SHP77 (cell line): Measurements from ENCODE around the gene BCR.
"Not testable (repeated sequence)": the region's sequence is repeated elsewhere in the genome, so short reads cannot be mapped to it uniquely, and the experiment has no call there.

Source experiments
- DNase-seq, 2 experiments: peaks; one replicate each; lab custom pipeline; 2025; lab: John Stamatoyannopoulos, UW

Gene BCR

GRCh38 chr22:23289851-23290724, 109.8 kb downstream of the BCR start:
- DNase-seq: no peak

- DNase-seq: no peak
These were observed 111.6 kb downstream of the BCR start for GRCh38 chr22:23291806-23292452.

GRCh38 chr22:23292453-23293350, 112.4 kb downstream of the BCR start:
- DNase-seq: no peak

- DNase-seq: no peak
These were observed 113.4 kb downstream of the BCR start for GRCh38 chr22:23293720-23294119.

GRCh38 chr22:23294221-23294620, 113.9 kb downstream of the BCR start:
- DNase-seq: no peak

GRCh38 chr22:23300476-23300875, 120.2 kb downstream of the BCR start:
- DNase-seq: no peak

GRCh38 chr22:23301591-23301990, 121.3 kb downstream of the BCR start:
- DNase-seq: no peak

GRCh38 chr22:23302171-23303002, 122.1 kb downstream of the BCR start:
- no peak for DNase-seq

GRCh38 chr22:23305321-23305910, 125.1 kb downstream of the BCR start:
- no peak for DNase-seq

- DNase-seq: no peak
These were observed 125.6 kb downstream of the BCR start for GRCh38 chr22:23305922-23306374.

GRCh38 chr22:23306438-23306921, 126.2 kb downstream of the BCR start:
- no peak for DNase-seq

GRCh38 chr22:23306926-23307325, 126.6 kb downstream of the BCR start:
- DNase-seq: no peak

- not testable (repeated sequence) for DNase-seq
These were observed 127.2 kb downstream of the BCR start for GRCh38 chr22:23307511-23307910.

- DNase-seq: not testable (repeated sequence)
These were observed 129.0 kb downstream of the BCR start for GRCh38 chr22:23309261-23309660.

- not testable (repeated sequence) for DNase-seq
These were observed 130.3 kb downstream of the BCR start for GRCh38 chr22:23310443-23311097.

- DNase-seq: not testable (repeated sequence)
These were observed 131.5 kb downstream of the BCR start for GRCh38 chr22:23311635-23312420.

GRCh38 chr22:23313791-23314567, 133.7 kb downstream of the BCR start:
- no peak for DNase-seq

GRCh38 chr22:23315341-23315917, 135.1 kb downstream of the BCR start:
- peak; percentile 23 for DNase-seq
